ENCODE results near the gene LMNB1. TPM values are rescaled to one million over a fixed set of nuclear protein-coding genes. Genes with fewer than 3 reads are reported as not detected.

LMNB1 gene
- total RNA-seq, 1 donor, result 97.5 TPM

- no peak for DNase-seq (ENCODE audit: low read depth in 2 of 3, low spot score in 2 of 3)
Measured at GRCh38 chr5:126883564-126884245, 106.8 kb downstream of the LMNB1 start.

GRCh38 chr5:126884269-126884819 is 107.4 kb downstream of the LMNB1 start:
- peak in 2 of 3 donors; percentile 41 to 57 for DNase-seq (ENCODE audit: low read depth in 2 of 3, low spot score in 2 of 3)

Small RNA genes lying within 50 kb of the gene (small RNA-seq; reads per million reads assigned to genes)
- gene RNU6-752P, result not detected

Other genes with a start within 250 kb of the LMNB1 start
- gene ALDH7A1, start 181.9 kb upstream of the LMNB1 start, total RNA-seq, result 3.5 TPM
- 18.3 TPM for gene PHAX, start 176.2 kb upstream of the LMNB1 start, total RNA-seq